Activated CD8-positive, alpha-beta memory T cell treated with anti-CD3 and anti-CD28 coated beads for 1 hour (primary cell): Measurements from ENCODE around the gene CTAGE8.
"Not testable (repeated sequence)": the region's sequence is repeated elsewhere in the genome, so short reads cannot be mapped to it uniquely, and the experiment has no call there.

Source experiments
- DNase-seq, 2 donors: peaks; one replicate each; pipeline ENCODE4 v3.0.0-alpha.2; 2020; ENCODE audit warnings: low read depth in 1 of 2; ENCODE audit errors: extremely low read depth in 1 of 2

Gene CTAGE8

GRCh38 chr7:144256112-144256511, 13.0 kb downstream of the CTAGE8 start:
- DNase-seq: no peak

- no peak for DNase-seq
Observed at GRCh38 chr7:144255471-144255897, 13.6 kb downstream of the CTAGE8 start.

GRCh38 chr7:144252307-144252706, 16.8 kb downstream of the CTAGE8 start:
- DNase-seq: not testable (repeated sequence)

- not testable (repeated sequence) for DNase-seq
Observed at GRCh38 chr7:144247674-144248330, 21.3 kb downstream of the CTAGE8 start.

GRCh38 chr7:144246967-144247366, 22.1 kb downstream of the CTAGE8 start:
- DNase-seq: not testable (repeated sequence)

- DNase-seq: not testable (repeated sequence)
Observed at GRCh38 chr7:144245372-144245771, 23.7 kb downstream of the CTAGE8 start.

- DNase-seq: not testable (repeated sequence)
Observed at GRCh38 chr7:144239365-144239764, 29.7 kb downstream of the CTAGE8 start, which contains the start of gene OR2A42. Gene OR2A42, minus strand, starts transcription at chr7:144239605. Its CDS starts 6,762 bp downstream, at chr7:144232843.

- not testable (repeated sequence) for DNase-seq
Observed at GRCh38 chr7:144238530-144239082, 30.5 kb downstream of the CTAGE8 start.

- DNase-seq: not testable (repeated sequence)
Observed at GRCh38 chr7:144233039-144233438, 36.0 kb downstream of the CTAGE8 start.

- not testable (repeated sequence) for DNase-seq
Observed at GRCh38 chr7:144231027-144231426, 38.1 kb downstream of the CTAGE8 start.

- not testable (repeated sequence) for DNase-seq
Observed at GRCh38 chr7:144228810-144229209, 40.3 kb downstream of the CTAGE8 start.

- not testable (repeated sequence) for DNase-seq
Observed at GRCh38 chr7:144226866-144227265, 42.2 kb downstream of the CTAGE8 start.

GRCh38 chr7:144223675-144224074, 45.4 kb downstream of the CTAGE8 start:
- not testable (repeated sequence) for DNase-seq

- not testable (repeated sequence) for DNase-seq
Observed at GRCh38 chr7:144220531-144220930, 48.6 kb downstream of the CTAGE8 start.

- not testable (repeated sequence) for DNase-seq
Observed at GRCh38 chr7:144219149-144219548, 49.9 kb downstream of the CTAGE8 start.

GRCh38 chr7:144218581-144218980, 50.5 kb downstream of the CTAGE8 start:
- DNase-seq: not testable (repeated sequence)

- not testable (repeated sequence) for DNase-seq
Observed at GRCh38 chr7:144217200-144217599, 51.9 kb downstream of the CTAGE8 start.
